Inflammatory macrophage (primary cell): ENCODE results near the gene FOXD4L5.
"Not testable (repeated sequence)": the region's sequence is repeated elsewhere in the genome, so short reads cannot be mapped to it uniquely, and the experiment has no call there.

Experiments
- DNase-seq, 2 donors: peaks; one replicate each; pipeline ENCODE4 v3.0.0-alpha.2; 2020 to 2022
- total RNA-seq, 18 experiments: gene quantifications; one replicate each; lab custom pipeline; 2026; ENCODE audit warnings: mixed read lengths in 6 of 18, inconsistent platforms in 2 of 18; lab: John Stamatoyannopoulos, UW

Gene FOXD4L5
- total RNA-seq = 0 reads per million in 18 experiments

DNA sequence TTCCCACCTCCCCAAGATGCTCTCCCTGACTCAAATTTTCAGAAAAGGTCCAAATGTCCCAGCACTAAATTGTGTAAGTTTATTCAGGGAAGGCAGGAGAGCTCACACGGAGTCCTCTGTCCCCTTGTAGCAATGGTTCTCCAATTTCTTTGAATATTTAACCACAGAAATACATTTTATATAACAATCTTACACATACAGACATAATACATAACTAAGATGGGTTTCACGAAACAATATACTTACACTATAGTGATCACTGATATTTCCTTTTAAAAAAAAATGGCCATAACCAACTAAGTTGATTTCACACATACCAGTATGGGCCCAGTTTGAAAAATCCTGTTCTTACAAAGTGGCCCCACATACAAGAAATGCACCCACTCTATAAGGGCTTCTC is at the start of gene FOXD4L5:
Gene FOXD4L5 (minus strand): TSS at position 101 of the 400 bp plus-strand sequence. CDS start 832 bp downstream, outside the sequence.
- DNase-seq = not testable (repeated sequence)

DNA sequence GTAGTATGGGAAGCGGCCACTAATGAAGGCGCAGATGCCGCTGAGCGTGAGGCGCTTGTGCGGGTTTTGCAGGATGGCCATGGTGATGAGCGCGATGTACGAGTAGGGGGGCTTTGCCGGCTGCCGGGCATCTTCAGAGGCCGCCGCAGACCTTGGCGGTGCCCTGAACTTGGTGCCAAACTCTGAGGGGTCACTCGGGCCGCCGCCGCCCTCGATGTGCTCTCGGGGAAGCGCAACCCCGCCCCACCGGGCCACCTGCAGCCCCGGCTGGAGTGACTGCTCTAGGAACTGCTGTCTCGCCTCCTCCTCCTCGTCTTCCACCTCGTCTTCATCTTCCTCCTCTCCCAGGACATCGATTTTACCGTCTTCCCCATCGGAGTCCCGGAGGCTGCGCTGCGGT is 1.1 kb downstream of the FOXD4L5 start:
- not testable (repeated sequence) for DNase-seq

GRCh38 chr9:65282976-65283375 is 2.0 kb downstream of the FOXD4L5 start:
- not testable (repeated sequence) for DNase-seq
